Midbrain (tissue), 1 donor: ENCODE measurements around the gene TOLLIP.
"Not testable (repeated sequence)": the region's sequence is repeated elsewhere in the genome, so short reads cannot be mapped to it uniquely, and the experiment has no call there.

Experiments
- DNase-seq: peaks from one replicate; lab custom pipeline; 2025; lab: John Stamatoyannopoulos, UW

Gene TOLLIP

GRCh38 chr11:1309498-1310317 lies at the start of gene TOLLIP:
Gene TOLLIP (minus strand): TSS chr11:1309632. CDS start chr11:1309498, 134 bp downstream.
- DNase-seq, result peak; percentile 94

- DNase-seq, result not testable (repeated sequence)
Measured at GRCh38 chr11:1358931-1359330, 49.5 kb upstream of the TOLLIP start.

GRCh38 chr11:1358286-1358685 lies 48.9 kb upstream of the TOLLIP start:
- DNase-seq, result no peak

GRCh38 chr11:1356478-1356960 lies 47.1 kb upstream of the TOLLIP start:
- no peak for DNase-seq

GRCh38 chr11:1356007-1356435 lies 46.6 kb upstream of the TOLLIP start:
- no peak for DNase-seq

- no peak for DNase-seq
Measured at GRCh38 chr11:1354125-1354938, 44.9 kb upstream of the TOLLIP start.

- DNase-seq, result no peak
Measured at GRCh38 chr11:1353383-1354124, 44.1 kb upstream of the TOLLIP start.

GRCh38 chr11:1352696-1353382 lies 43.4 kb upstream of the TOLLIP start:
- no peak for DNase-seq

- DNase-seq, result no peak
Measured at GRCh38 chr11:1351278-1351937, 42.0 kb upstream of the TOLLIP start.

GRCh38 chr11:1350086-1350725 lies 40.8 kb upstream of the TOLLIP start:
- DNase-seq, result no peak

GRCh38 chr11:1349327-1350041 lies 40.1 kb upstream of the TOLLIP start:
- no peak for DNase-seq

GRCh38 chr11:1348796-1349326 lies 39.4 kb upstream of the TOLLIP start:
- no peak for DNase-seq

- no peak for DNase-seq
Measured at GRCh38 chr11:1348146-1348795, 38.8 kb upstream of the TOLLIP start.

GRCh38 chr11:1347411-1347999 lies 38.1 kb upstream of the TOLLIP start:
- DNase-seq, result not testable (repeated sequence)

GRCh38 chr11:1346669-1347390 lies 37.4 kb upstream of the TOLLIP start:
- DNase-seq, result no peak

GRCh38 chr11:1345737-1346513 lies 36.5 kb upstream of the TOLLIP start:
- DNase-seq, result no peak

- no peak for DNase-seq
Measured at GRCh38 chr11:1344056-1344635, 34.7 kb upstream of the TOLLIP start.
